Measurements from ENCODE around the gene CADPS2. TPM values are rescaled to one million over a fixed set of nuclear protein-coding genes. Genes with fewer than 3 reads are reported as not detected.

CADPS2 gene
- total RNA-seq, 1 experiment from 2014 or later: 12.2 TPM

- ChIA-PET CTCF (no interaction called here), POLR2A (no interaction called here)
- H3K9me3 Mint-ChIP-seq: no peaks in the 10 kb centered on the region
- no peak overlapping the region for H3K4me3 Mint-ChIP-seq
- H3K36me3 Mint-ChIP-seq: no peaks in the 10 kb centered on the region
- TF ChIP-seq, protein P1, sequence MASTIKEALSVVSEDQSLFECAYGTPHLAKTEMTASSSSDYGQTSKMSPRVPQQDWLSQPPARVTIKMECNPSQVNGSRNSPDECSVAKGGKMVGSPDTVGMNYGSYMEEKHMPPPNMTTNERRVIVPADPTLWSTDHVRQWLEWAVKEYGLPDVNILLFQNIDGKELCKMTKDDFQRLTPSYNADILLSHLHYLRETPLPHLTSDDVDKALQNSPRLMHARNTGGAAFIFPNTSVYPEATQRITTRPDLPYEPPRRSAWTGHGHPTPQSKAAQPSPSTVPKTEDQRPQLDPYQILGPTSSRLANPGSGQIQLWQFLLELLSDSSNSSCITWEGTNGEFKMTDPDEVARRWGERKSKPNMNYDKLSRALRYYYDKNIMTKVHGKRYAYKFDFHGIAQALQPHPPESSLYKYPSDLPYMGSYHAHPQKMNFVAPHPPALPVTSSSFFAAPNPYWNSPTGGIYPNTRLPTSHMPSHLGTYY (CRISPR knock-in tag; IDR thresholded peaks at IDR 0.05): no peak
- no peak for TF ChIP-seq HMGA2 (CRISPR knock-in tag; IDR thresholded peaks at IDR 0.05)
- TF ChIP-seq, protein P2, sequence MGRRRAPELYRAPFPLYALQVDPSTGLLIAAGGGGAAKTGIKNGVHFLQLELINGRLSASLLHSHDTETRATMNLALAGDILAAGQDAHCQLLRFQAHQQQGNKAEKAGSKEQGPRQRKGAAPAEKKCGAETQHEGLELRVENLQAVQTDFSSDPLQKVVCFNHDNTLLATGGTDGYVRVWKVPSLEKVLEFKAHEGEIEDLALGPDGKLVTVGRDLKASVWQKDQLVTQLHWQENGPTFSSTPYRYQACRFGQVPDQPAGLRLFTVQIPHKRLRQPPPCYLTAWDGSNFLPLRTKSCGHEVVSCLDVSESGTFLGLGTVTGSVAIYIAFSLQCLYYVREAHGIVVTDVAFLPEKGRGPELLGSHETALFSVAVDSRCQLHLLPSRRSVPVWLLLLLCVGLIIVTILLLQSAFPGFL (CRISPR knock-in tag; IDR thresholded peaks at IDR 0.05; ENCODE audit: borderline replicate concordance): no peak
- TF ChIP-seq MLX (CRISPR knock-in tag; IDR thresholded peaks at IDR 0.05): no peak
- TF ChIP-seq, protein P3, sequence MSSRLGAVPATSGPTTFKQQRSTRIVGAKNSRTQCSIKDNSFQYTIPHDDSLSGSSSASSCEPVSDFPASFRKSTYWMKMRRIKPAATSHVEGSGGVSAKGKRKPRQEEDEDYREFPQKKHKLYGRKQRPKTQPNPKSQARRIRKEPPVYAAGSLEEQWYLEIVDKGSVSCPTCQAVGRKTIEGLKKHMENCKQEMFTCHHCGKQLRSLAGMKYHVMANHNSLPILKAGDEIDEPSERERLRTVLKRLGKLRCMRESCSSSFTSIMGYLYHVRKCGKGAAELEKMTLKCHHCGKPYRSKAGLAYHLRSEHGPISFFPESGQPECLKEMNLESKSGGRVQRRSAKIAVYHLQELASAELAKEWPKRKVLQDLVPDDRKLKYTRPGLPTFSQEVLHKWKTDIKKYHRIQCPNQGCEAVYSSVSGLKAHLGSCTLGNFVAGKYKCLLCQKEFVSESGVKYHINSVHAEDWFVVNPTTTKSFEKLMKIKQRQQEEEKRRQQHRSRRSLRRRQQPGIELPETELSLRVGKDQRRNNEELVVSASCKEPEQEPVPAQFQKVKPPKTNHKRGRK (CRISPR knock-in tag; IDR thresholded peaks at IDR 0.05; ENCODE audit: borderline replicate concordance): no peak
- TF ChIP-seq ZNF281 (CRISPR knock-in tag; IDR thresholded peaks at IDR 0.05): no peak
- TF ChIP-seq, protein P4, sequence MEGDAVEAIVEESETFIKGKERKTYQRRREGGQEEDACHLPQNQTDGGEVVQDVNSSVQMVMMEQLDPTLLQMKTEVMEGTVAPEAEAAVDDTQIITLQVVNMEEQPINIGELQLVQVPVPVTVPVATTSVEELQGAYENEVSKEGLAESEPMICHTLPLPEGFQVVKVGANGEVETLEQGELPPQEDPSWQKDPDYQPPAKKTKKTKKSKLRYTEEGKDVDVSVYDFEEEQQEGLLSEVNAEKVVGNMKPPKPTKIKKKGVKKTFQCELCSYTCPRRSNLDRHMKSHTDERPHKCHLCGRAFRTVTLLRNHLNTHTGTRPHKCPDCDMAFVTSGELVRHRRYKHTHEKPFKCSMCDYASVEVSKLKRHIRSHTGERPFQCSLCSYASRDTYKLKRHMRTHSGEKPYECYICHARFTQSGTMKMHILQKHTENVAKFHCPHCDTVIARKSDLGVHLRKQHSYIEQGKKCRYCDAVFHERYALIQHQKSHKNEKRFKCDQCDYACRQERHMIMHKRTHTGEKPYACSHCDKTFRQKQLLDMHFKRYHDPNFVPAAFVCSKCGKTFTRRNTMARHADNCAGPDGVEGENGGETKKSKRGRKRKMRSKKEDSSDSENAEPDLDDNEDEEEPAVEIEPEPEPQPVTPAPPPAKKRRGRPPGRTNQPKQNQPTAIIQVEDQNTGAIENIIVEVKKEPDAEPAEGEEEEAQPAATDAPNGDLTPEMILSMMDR (IDR thresholded peaks at IDR 0.05): no peak
- no peak for TF ChIP-seq NFYB (CRISPR knock-in tag; conservative IDR thresholded peaks at IDR 0.05; ENCODE audit: low read depth)
- TF ChIP-seq, protein P5, sequence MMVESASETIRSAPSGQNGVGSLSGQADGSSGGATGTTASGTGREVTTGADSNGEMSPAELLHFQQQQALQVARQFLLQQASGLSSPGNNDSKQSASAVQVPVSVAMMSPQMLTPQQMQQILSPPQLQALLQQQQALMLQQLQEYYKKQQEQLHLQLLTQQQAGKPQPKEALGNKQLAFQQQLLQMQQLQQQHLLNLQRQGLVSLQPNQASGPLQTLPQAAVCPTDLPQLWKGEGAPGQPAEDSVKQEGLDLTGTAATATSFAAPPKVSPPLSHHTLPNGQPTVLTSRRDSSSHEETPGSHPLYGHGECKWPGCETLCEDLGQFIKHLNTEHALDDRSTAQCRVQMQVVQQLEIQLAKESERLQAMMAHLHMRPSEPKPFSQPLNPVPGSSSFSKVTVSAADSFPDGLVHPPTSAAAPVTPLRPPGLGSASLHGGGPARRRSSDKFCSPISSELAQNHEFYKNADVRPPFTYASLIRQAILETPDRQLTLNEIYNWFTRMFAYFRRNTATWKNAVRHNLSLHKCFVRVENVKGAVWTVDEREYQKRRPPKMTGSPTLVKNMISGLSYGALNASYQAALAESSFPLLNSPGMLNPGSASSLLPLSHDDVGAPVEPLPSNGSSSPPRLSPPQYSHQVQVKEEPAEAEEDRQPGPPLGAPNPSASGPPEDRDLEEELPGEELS (CRISPR knock-in tag; IDR thresholded peaks at IDR 0.05): no peak
- TF ChIP-seq, protein P6, sequence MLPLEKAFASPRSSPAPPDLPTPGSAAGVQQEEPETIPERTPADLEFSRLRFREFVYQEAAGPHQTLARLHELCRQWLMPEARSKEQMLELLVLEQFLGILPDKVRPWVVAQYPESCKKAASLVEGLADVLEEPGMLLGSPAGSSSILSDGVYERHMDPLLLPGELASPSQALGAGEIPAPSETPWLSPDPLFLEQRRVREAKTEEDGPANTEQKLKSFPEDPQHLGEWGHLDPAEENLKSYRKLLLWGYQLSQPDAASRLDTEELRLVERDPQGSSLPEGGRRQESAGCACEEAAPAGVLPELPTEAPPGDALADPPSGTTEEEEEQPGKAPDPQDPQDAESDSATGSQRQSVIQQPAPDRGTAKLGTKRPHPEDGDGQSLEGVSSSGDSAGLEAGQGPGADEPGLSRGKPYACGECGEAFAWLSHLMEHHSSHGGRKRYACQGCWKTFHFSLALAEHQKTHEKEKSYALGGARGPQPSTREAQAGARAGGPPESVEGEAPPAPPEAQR (CRISPR knock-in tag; IDR thresholded peaks at IDR 0.05): no peak
- TF ChIP-seq, protein P7, sequence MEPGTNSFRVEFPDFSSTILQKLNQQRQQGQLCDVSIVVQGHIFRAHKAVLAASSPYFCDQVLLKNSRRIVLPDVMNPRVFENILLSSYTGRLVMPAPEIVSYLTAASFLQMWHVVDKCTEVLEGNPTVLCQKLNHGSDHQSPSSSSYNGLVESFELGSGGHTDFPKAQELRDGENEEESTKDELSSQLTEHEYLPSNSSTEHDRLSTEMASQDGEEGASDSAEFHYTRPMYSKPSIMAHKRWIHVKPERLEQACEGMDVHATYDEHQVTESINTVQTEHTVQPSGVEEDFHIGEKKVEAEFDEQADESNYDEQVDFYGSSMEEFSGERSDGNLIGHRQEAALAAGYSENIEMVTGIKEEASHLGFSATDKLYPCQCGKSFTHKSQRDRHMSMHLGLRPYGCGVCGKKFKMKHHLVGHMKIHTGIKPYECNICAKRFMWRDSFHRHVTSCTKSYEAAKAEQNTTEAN (CRISPR knock-in tag; IDR thresholded peaks at IDR 0.05): no peak
- no peak for TF ChIP-seq USF1 (CRISPR knock-in tag; IDR thresholded peaks at IDR 0.05)
- TF ChIP-seq NFATC4 (CRISPR knock-in tag; IDR thresholded peaks at IDR 0.05): no peak
- TF ChIP-seq E2F1 (CRISPR knock-in tag; IDR thresholded peaks at IDR 0.05): no peak
- no peak for TF ChIP-seq SMAD3 (CRISPR knock-in tag; IDR thresholded peaks at IDR 0.05; ENCODE audit: borderline replicate concordance)
- ATAC-seq (no peak), DNase-seq (ENCODE audit: low spot score) (no peak)
- H3K27me3 Mint-ChIP-seq (ENCODE audit: low read depth): no peaks in the 10 kb centered on the region
- peak overlapping the region; percentile 6; the same call in 1 of the 2 replicates for H3K27ac Mint-ChIP-seq
- H3K4me1 Mint-ChIP-seq: peaks cover 56% of the 10 kb centered on the region
Measured at GRCh38 chr7:122467661-122468449, 418.4 kb downstream of the CADPS2 start.

Data from WTC11 (cell line).